ENCODE measurements around the gene IRF2.
A peak's percentile ranks its signal among the peaks of the same experiment; 100 is the strongest.

IRF2 gene

GRCh38 chr4:184406958-184407391 lies 67.4 kb downstream of the IRF2 start:
- no peak for DNase-seq

- DNase-seq: no peak
Observed at GRCh38 chr4:184404047-184404446, 70.3 kb downstream of the IRF2 start.

- no peak for DNase-seq
Observed at GRCh38 chr4:184403384-184403781, 71.0 kb downstream of the IRF2 start.

GRCh38 chr4:184402740-184403383 lies 71.5 kb downstream of the IRF2 start:
- no peak for DNase-seq

- no peak for DNase-seq
Observed at GRCh38 chr4:184402239-184402638, 72.1 kb downstream of the IRF2 start.

- DNase-seq: no peak
Observed at GRCh38 chr4:184401397-184402171, 72.8 kb downstream of the IRF2 start.

GRCh38 chr4:184400891-184401290 lies 73.5 kb downstream of the IRF2 start:
- no peak for DNase-seq

GRCh38 chr4:184400375-184400870 lies 73.9 kb downstream of the IRF2 start:
- DNase-seq: peak; percentile 93

- DNase-seq: no peak
Observed at GRCh38 chr4:184399512-184399908, 74.8 kb downstream of the IRF2 start.

GRCh38 chr4:184398741-184399511 lies 75.4 kb downstream of the IRF2 start:
- DNase-seq: no peak

- no peak for DNase-seq
Observed at GRCh38 chr4:184397516-184398163, 76.7 kb downstream of the IRF2 start.

GRCh38 chr4:184396570-184397515 lies 77.5 kb downstream of the IRF2 start:
- DNase-seq: no peak

GRCh38 chr4:184395971-184396391 lies 78.4 kb downstream of the IRF2 start:
- DNase-seq: no peak

GRCh38 chr4:184395451-184395917 lies 78.9 kb downstream of the IRF2 start:
- DNase-seq: no peak

GRCh38 chr4:184392748-184393559 lies 81.4 kb downstream of the IRF2 start:
- no peak for DNase-seq

- DNase-seq: no peak
Observed at GRCh38 chr4:184392316-184392715, 82.0 kb downstream of the IRF2 start.

- no peak for DNase-seq
Observed at GRCh38 chr4:184389978-184390900, 84.1 kb downstream of the IRF2 start.

GRCh38 chr4:184388106-184388505 lies 86.2 kb downstream of the IRF2 start:
- DNase-seq: no peak

GRCh38 chr4:184387351-184387750 lies 87.0 kb downstream of the IRF2 start:
- DNase-seq: no peak
